Cerebellar nuclear complex (tissue), 1 donor: ENCODE results near the gene APOC4.

Experiments used
- DNase-seq, 2 experiments: peaks; one replicate each; lab custom pipeline; 2025; lab: John Stamatoyannopoulos, UW

The APOC4 gene

DNA sequence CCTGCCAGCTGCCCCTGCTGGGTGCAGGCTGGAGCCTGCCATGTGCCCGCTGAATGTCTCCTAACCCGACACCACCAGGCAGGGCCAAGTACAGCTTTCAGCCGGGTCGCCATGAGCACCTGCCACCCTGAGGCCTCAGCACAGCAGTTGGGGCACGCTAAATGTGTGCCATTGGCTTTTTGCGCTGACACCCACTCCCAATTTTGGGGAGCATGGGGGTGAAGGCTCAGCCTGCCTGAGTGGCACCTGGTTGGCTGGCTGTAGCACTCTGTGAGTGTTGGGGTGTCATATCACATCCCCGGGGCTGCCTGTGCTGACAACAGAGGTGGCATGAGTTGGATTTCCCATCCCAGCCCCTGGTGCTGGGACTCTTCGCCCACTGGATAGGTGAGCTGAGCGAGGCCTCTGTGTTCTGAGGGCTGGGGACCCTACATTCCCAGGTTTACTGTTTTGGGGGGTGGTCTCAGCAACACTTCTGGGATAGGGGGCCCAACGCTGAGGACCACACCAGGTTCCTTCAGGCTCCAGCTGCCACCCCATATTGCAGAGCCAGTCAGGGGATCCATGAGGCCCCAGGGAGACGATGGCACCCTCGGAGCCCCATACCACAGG is 52.0 kb downstream of the APOC4 start:
- no peak for DNase-seq
